ENCODE results near the gene LUZP2.

LUZP2 gene

DNA sequence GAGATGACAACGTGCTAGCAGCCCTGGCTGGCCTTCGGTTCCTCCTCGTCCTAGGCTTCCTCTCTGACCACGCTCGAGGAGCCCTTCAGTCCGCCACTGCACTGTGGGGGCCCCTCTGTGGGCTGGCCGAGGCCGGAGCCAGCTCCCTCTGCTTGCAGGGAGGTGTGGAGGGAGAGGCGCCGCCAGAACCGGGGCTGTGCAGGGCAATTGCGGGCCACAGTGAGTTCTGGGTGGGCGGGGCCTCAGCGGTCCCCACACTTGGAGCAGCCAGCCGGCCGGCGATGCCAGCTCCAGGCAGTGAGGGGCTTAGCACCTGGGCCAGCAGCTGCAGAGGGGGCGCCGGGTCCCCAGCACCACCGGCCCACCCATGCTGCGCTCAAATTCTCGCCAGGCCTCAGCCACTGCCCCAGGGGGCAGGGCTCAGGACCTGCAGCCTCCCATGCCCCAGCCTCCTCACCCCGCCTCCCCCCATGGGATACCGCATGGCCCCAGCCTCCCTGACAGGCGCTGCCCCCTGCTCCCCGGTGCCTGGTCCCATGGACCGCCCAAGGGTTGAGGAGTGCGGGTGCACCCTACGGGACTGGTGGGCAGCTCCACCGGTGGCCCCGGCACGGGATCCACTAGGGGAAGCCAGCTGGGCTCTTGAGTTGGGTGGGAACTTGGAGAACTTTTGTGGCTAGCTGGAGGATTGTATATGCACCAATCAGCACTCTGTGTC, 399.4 kb downstream of the LUZP2 start:
- H3K36me3 ChIP-seq (ENCODE audit: control insufficient read depth in 5 of 5, insufficient read depth in 5 of 5, low read length in 5 of 5): no peaks in the 10 kb centered on the region
- H3K9me3 ChIP-seq (ENCODE audit: control insufficient read depth in 5 of 5, low read length in 5 of 5): no peaks in the 10 kb centered on the region
- H3K4me1 ChIP-seq (ENCODE audit: control insufficient read depth in 5 of 5, insufficient read depth in 5 of 5, low read length in 5 of 5): no peaks in the 10 kb centered on the region
- no peaks in the 10 kb centered on the region for H3K27me3 ChIP-seq (ENCODE audit: control insufficient read depth in 5 of 5, insufficient read depth in 4 of 5, low read length in 5 of 5)
- no peak overlapping the region for H3K9ac ChIP-seq (ENCODE audit: low read length in 5 of 5)
- no peak overlapping the region for H3K27ac ChIP-seq (ENCODE audit: low read depth, low read length)
- no peak overlapping the region for H3K4me3 ChIP-seq (ENCODE audit: low read depth in 1 of 5, low read length in 5 of 5)

DNA sequence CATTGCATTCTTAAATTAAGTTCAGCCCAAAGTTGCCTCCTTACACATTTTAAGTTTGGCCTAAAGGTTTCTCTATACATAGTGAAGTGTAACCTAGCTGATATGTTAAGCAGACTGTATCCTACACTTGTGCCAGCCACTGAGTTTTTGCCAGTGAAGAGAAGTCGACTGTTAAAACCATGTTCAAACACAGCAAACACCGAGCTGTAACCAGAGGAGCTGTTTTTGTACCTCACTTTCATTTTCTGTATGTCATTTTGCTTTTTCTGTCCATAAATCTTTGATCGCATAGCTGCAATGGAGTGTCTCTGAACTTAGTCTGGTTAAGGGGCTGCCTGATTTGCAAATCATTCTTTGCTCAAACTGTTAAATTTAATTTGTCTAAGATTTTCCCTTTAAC, 403.7 kb downstream of the LUZP2 start:
- Histone ChIP-seq H3K27me3 (ENCODE audit: control insufficient read depth in 5 of 5, insufficient read depth in 4 of 5, low read length in 5 of 5) (no peaks in the 10 kb centered on the region), H3K27ac (ENCODE audit: low read depth, low read length) (no peak overlapping the region), H3K9ac (ENCODE audit: low read length in 5 of 5) (no peak overlapping the region), H3K36me3 (ENCODE audit: control insufficient read depth in 5 of 5, insufficient read depth in 5 of 5, low read length in 5 of 5) (no peaks in the 10 kb centered on the region), H3K4me1 (ENCODE audit: control insufficient read depth in 5 of 5, insufficient read depth in 5 of 5, low read length in 5 of 5) (no peaks in the 10 kb centered on the region), H3K4me3 (ENCODE audit: low read depth in 1 of 5, low read length in 5 of 5) (no peak overlapping the region), H3K9me3 (ENCODE audit: control insufficient read depth in 5 of 5, low read length in 5 of 5) (no peaks in the 10 kb centered on the region)

DNA sequence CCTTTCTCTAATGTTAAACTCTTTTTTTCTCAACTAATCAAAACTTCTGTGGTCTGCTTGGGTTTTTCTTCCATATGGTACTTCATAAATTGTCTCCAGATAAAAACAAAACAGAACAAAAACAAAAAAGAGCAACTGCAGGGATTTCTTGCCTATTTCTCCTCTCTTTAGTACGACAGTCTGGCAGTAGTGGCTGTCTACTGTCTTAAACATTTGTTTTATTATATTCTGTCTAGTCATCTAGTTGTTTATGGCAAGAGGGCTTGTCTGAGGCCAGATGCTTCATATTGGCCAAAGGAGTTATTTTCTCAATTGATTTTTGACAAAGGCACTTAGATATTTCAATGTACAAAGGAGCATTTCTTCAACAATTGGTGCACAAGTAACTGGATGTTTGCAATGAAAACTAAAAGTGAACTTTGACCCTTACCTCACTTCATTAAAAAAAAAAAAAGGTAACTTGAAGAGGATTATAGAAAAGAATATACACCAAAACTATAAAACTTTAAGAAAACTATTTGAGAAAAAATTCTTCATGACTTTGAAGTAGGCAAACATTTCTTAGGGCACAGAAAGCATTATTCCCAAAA, 404.2 kb downstream of the LUZP2 start:
- Histone ChIP-seq H3K4me3 (ENCODE audit: low read depth in 1 of 5, low read length in 5 of 5) (no peak overlapping the region), H3K27me3 (ENCODE audit: control insufficient read depth in 5 of 5, insufficient read depth in 4 of 5, low read length in 5 of 5) (no peaks in the 10 kb centered on the region), H3K36me3 (ENCODE audit: control insufficient read depth in 5 of 5, insufficient read depth in 5 of 5, low read length in 5 of 5) (no peaks in the 10 kb centered on the region), H3K4me1 (ENCODE audit: control insufficient read depth in 5 of 5, insufficient read depth in 5 of 5, low read length in 5 of 5) (no peaks in the 10 kb centered on the region), H3K27ac (ENCODE audit: low read depth, low read length) (no peak overlapping the region), H3K9me3 (ENCODE audit: control insufficient read depth in 5 of 5, low read length in 5 of 5) (no peaks in the 10 kb centered on the region), H3K9ac (ENCODE audit: low read length in 5 of 5) (no peak overlapping the region)

DNA sequence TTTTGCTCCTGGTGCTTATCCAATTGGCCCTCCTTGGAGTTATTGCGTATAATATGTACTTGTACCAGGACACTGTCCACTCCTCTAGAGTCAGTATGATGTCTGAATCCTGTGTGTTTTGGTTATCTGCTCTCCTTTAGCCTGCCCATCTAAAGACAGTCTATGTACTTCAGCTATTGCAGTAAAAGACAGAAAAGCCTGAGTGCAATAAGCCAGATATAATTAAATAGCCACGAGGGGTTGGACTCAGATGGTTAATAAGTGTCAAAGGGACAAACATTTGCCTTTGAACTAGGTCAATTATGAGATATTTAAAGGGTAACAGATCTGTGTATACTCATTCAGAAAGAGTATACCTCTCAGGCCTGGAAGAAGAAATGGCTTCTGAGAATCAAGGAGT, 406.7 kb downstream of the LUZP2 start:
- no peaks in the 10 kb centered on the region for H3K27me3 ChIP-seq (ENCODE audit: control insufficient read depth in 5 of 5, insufficient read depth in 4 of 5, low read length in 5 of 5)
- no peaks in the 10 kb centered on the region for H3K36me3 ChIP-seq (ENCODE audit: control insufficient read depth in 5 of 5, insufficient read depth in 5 of 5, low read length in 5 of 5)
- H3K9me3 ChIP-seq (ENCODE audit: control insufficient read depth in 5 of 5, low read length in 5 of 5): no peaks in the 10 kb centered on the region
- H3K9ac ChIP-seq (ENCODE audit: low read length in 5 of 5): no peak overlapping the region
- no peak overlapping the region for H3K4me3 ChIP-seq (ENCODE audit: low read depth in 1 of 5, low read length in 5 of 5)
- H3K4me1 ChIP-seq (ENCODE audit: control insufficient read depth in 5 of 5, insufficient read depth in 5 of 5, low read length in 5 of 5): no peaks in the 10 kb centered on the region
- H3K27ac ChIP-seq (ENCODE audit: low read depth, low read length): no peak overlapping the region

DNA sequence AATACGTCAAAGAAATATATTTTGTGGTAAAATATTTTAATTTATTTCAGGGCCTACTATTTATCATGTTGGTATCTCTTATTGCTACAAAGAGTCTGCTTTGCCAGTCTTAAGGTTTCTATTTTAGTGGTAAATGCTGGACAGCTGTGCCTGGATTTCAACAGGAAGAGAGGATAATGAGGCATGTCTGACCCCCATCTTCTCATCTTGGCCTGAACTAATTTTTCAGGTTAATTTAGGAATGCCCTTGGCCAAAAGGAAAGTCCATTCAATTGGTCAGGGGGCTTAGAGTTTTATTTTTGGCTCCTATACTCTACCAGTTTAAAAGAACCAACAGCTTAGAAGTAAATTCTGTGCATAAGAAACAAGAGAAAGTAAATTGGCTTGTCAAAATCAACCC, 428.2 kb downstream of the LUZP2 start:
- no peak overlapping the region for H3K9ac ChIP-seq (ENCODE audit: low read length in 5 of 5)
- H3K27ac ChIP-seq (ENCODE audit: low read depth, low read length): no peak overlapping the region
- H3K4me3 ChIP-seq (ENCODE audit: low read depth in 1 of 5, low read length in 5 of 5): no peak overlapping the region
- no peaks in the 10 kb centered on the region for H3K36me3 ChIP-seq (ENCODE audit: control insufficient read depth in 5 of 5, insufficient read depth in 5 of 5, low read length in 5 of 5)
- no peaks in the 10 kb centered on the region for H3K4me1 ChIP-seq (ENCODE audit: control insufficient read depth in 5 of 5, insufficient read depth in 5 of 5, low read length in 5 of 5)
- no peaks in the 10 kb centered on the region for H3K27me3 ChIP-seq (ENCODE audit: control insufficient read depth in 5 of 5, insufficient read depth in 4 of 5, low read length in 5 of 5)
- peaks cover 0 to 3% (median 0%) of the 10 kb centered on the region in 5 donors for H3K9me3 ChIP-seq (ENCODE audit: control insufficient read depth in 5 of 5, low read length in 5 of 5)

DNA sequence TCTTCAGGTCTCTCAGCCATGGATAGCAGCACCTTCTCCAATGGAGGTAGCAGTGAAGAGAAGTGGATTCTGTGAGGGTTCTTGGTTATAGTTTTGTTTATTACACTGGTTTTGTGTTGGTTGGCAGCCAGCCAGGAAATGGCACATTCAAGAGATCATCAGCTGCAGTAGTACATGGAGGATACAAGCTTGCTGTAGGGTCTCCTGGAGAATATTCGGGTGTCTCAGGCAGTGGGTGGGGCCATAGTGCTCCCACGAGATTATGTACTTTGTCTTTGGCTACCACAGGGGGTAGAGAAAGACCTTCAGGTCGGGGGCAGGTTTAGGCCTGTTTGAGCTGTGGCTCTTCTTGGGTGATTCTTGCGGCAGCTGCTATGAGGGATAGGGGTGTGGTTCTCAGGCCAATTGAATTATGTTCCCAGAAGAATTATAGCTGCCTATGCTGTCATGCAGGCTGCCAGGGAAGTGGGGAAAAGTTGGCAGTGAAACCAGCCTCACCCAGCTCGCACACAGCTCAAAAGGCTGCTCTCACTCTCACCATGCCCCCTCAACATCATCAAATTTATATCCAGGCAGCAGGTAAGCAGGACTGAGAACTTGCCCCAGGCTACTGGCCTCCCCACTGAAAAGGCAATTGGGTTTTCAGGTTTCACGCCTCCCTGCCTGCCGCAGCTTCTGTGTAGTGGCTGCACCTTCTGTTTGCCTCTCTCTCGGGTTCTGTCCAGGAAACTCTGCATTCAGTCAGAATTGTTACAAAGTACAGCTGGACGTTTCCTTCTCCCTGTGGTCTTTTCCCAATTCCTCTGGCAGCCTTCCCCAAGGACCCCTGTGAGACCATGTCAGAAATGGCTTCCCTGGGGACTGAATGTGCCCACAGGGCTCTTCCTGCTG, 435.5 kb downstream of the LUZP2 start:
- Histone ChIP-seq H3K4me1 (ENCODE audit: control insufficient read depth in 5 of 5, insufficient read depth in 5 of 5, low read length in 5 of 5) (peaks cover 0 to 13% (median 0%) of the 10 kb centered on the region in 5 donors), H3K27ac (ENCODE audit: low read depth, low read length) (no peak overlapping the region), H3K9ac (ENCODE audit: low read length in 5 of 5) (no peak overlapping the region)

DNA sequence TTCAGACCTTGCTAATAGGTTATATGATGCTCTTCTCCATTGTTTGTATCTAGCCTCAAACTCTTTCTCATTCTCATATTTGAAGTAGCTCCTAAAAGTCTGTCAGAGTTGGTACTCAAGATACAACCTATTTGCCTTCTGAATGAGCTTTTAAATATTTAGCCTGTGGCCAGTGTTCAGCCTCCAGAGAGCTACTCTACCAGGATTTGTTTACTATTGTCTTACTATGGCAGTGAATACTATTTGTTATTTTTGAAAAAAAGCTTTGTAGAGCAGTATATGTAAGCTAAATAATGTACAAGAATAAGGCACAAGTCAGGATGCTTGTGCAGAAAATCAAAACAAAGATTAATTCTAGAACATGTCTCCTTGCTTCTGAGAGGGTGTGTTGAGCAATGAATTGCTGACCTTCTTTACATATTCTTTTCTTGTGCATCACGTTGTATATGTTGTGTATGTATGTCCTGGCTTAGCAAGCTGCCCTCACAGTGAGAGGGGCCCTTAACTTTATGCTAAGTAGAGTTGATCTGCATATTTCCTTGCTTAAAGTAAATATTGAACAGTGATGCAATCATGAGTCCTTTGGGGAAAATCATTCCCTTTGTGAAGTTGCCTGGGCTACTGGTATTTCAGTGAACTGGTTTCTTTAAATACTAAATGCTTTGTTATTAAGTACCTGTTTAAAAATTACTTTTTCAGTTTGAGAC, 438.0 kb downstream of the LUZP2 start:
- peaks cover 0 to 6% (median 0%) of the 10 kb centered on the region in 5 donors for H3K9me3 ChIP-seq (ENCODE audit: control insufficient read depth in 5 of 5, low read length in 5 of 5)
- H3K4me3 ChIP-seq (ENCODE audit: low read depth in 1 of 5, low read length in 5 of 5): no peak overlapping the region
- H3K9ac ChIP-seq (ENCODE audit: low read length in 5 of 5): no peak overlapping the region
- no peaks in the 10 kb centered on the region for H3K36me3 ChIP-seq (ENCODE audit: control insufficient read depth in 5 of 5, insufficient read depth in 5 of 5, low read length in 5 of 5)
- no peak overlapping the region for H3K27ac ChIP-seq (ENCODE audit: low read depth, low read length)
- no peaks in the 10 kb centered on the region for H3K27me3 ChIP-seq (ENCODE audit: control insufficient read depth in 5 of 5, insufficient read depth in 4 of 5, low read length in 5 of 5)
- H3K4me1 ChIP-seq (ENCODE audit: control insufficient read depth in 5 of 5, insufficient read depth in 5 of 5, low read length in 5 of 5): peaks cover 0 to 13% (median 0%) of the 10 kb centered on the region in 5 donors

More for the DNA sequence above, 435.5 kb downstream of the LUZP2 start:
- no peak overlapping the region for H3K4me3 ChIP-seq (ENCODE audit: low read depth in 1 of 5, low read length in 5 of 5)
- H3K27me3 ChIP-seq (ENCODE audit: control insufficient read depth in 5 of 5, insufficient read depth in 4 of 5, low read length in 5 of 5): no peaks in the 10 kb centered on the region
- H3K9me3 ChIP-seq (ENCODE audit: control insufficient read depth in 5 of 5, low read length in 5 of 5): peaks cover 0 to 7% (median 0%) of the 10 kb centered on the region in 5 donors
- H3K36me3 ChIP-seq (ENCODE audit: control insufficient read depth in 5 of 5, insufficient read depth in 5 of 5, low read length in 5 of 5): no peaks in the 10 kb centered on the region

DNA sequence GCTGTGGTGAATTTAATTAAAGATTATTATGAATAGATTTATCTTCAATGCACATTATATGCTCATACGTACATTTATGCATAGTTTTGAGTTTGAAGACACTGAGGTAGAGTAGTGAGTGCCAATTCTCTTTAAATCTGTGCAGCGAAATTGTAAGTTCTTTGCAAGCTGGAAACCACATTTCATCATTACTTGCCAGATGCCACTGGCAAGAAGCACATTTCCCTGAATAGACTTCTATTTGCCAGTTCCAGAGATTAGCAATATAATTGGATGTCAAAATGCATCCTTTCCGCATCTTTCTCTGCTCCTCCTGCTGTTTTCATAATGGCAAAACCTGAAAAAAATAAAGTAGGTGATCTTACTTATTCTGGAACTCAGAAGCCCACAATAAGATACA, 448.0 kb downstream of the LUZP2 start:
- Histone ChIP-seq H3K36me3 (ENCODE audit: control insufficient read depth in 5 of 5, insufficient read depth in 5 of 5, low read length in 5 of 5) (no peaks in the 10 kb centered on the region), H3K4me1 (ENCODE audit: control insufficient read depth in 5 of 5, insufficient read depth in 5 of 5, low read length in 5 of 5) (peaks cover 0 to 5% (median 0%) of the 10 kb centered on the region in 5 donors), H3K4me3 (ENCODE audit: low read depth in 1 of 5, low read length in 5 of 5) (no peak overlapping the region), H3K27ac (ENCODE audit: low read depth, low read length) (no peak overlapping the region), H3K9me3 (ENCODE audit: control insufficient read depth in 5 of 5, low read length in 5 of 5) (no peaks in the 10 kb centered on the region), H3K9ac (ENCODE audit: low read length in 5 of 5) (no peak overlapping the region), H3K27me3 (ENCODE audit: control insufficient read depth in 5 of 5, insufficient read depth in 4 of 5, low read length in 5 of 5) (no peaks in the 10 kb centered on the region)

DNA sequence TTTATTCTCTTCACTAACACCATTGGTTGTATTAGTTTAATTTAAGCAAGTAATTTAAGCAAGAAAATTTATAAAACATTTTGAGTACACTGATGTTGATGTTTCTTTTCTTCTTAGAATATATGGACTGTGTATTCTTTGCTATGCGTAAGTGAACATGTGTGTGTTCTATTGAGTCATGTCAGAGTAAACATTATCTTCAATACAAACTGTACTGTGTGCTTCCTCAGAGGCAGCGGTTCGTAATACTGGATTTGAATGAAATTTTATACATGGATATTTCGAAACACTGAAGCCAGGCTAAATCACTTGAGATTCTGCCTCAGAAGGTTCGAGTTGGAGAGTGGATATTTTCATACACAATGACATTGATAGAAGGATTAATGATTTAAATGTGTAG, 452.6 kb downstream of the LUZP2 start:
- H3K27ac ChIP-seq (ENCODE audit: low read depth, low read length): no peak overlapping the region
- peaks cover 0 to 5% (median 0%) of the 10 kb centered on the region in 5 donors for H3K4me1 ChIP-seq (ENCODE audit: control insufficient read depth in 5 of 5, insufficient read depth in 5 of 5, low read length in 5 of 5)
- no peaks in the 10 kb centered on the region for H3K27me3 ChIP-seq (ENCODE audit: control insufficient read depth in 5 of 5, insufficient read depth in 4 of 5, low read length in 5 of 5)
- no peaks in the 10 kb centered on the region for H3K36me3 ChIP-seq (ENCODE audit: control insufficient read depth in 5 of 5, insufficient read depth in 5 of 5, low read length in 5 of 5)
- H3K4me3 ChIP-seq (ENCODE audit: low read depth in 1 of 5, low read length in 5 of 5): no peak overlapping the region
- H3K9ac ChIP-seq (ENCODE audit: low read length in 5 of 5): no peak overlapping the region
- no peaks in the 10 kb centered on the region for H3K9me3 ChIP-seq (ENCODE audit: control insufficient read depth in 5 of 5, low read length in 5 of 5)
